HG02610 (cell line): ENCODE data around the gene PTPN4.
A peak's percentile ranks its signal among the peaks of the same experiment; 100 is the strongest.

Source experiments
- ATAC-seq: cut with Tn5 transposase; IDR thresholded peaks from one replicate; pipeline ENCODE4 v1.9.1; 2021; ENCODE audit warnings: mild to moderate bottlenecking, moderate library complexity; ENCODE audit not compliant: unreplicated experiment

The PTPN4 gene

GRCh38 chr2:119852214-119852613 lies 92.5 kb downstream of the PTPN4 start:
- no peak for ATAC-seq

GRCh38 chr2:119853777-119854399 lies 94.2 kb downstream of the PTPN4 start:
- no peak for ATAC-seq

- ATAC-seq: no peak
These were observed 96.8 kb downstream of the PTPN4 start for GRCh38 chr2:119856469-119856901.

GRCh38 chr2:119857742-119858141 lies 98.0 kb downstream of the PTPN4 start:
- no peak for ATAC-seq

GRCh38 chr2:119859528-119859927 lies 99.8 kb downstream of the PTPN4 start:
- no peak for ATAC-seq

GRCh38 chr2:119860924-119861323 lies 101.2 kb downstream of the PTPN4 start:
- ATAC-seq: peak; percentile 60

GRCh38 chr2:119862127-119862889 lies 102.6 kb downstream of the PTPN4 start:
- peak; percentile 83 for ATAC-seq

GRCh38 chr2:119864318-119864717 lies 104.6 kb downstream of the PTPN4 start:
- no peak for ATAC-seq

GRCh38 chr2:119871725-119872124 lies 112.0 kb downstream of the PTPN4 start:
- no peak for ATAC-seq

- no peak for ATAC-seq
These were observed 113.9 kb downstream of the PTPN4 start for GRCh38 chr2:119873350-119874315.

GRCh38 chr2:119879502-119879901 lies 119.8 kb downstream of the PTPN4 start:
- no peak for ATAC-seq

- no peak for ATAC-seq
These were observed 129.0 kb downstream of the PTPN4 start for GRCh38 chr2:119888680-119889079.

- ATAC-seq: no peak
These were observed 138.1 kb downstream of the PTPN4 start for GRCh38 chr2:119897736-119898395.

- no peak for ATAC-seq
These were observed 141.3 kb downstream of the PTPN4 start for GRCh38 chr2:119901013-119901412.

GRCh38 chr2:119910566-119910965 lies 150.8 kb downstream of the PTPN4 start:
- ATAC-seq: no peak

GRCh38 chr2:119914266-119914665 lies 154.5 kb downstream of the PTPN4 start:
- no peak for ATAC-seq

- no peak for ATAC-seq
These were observed 162.1 kb downstream of the PTPN4 start for GRCh38 chr2:119921825-119922224.

GRCh38 chr2:119922699-119923098 lies 163.0 kb downstream of the PTPN4 start:
- no peak for ATAC-seq

- no peak for ATAC-seq
These were observed 169.8 kb downstream of the PTPN4 start for GRCh38 chr2:119929537-119929936.

GRCh38 chr2:119932809-119933208 lies 173.1 kb downstream of the PTPN4 start:
- ATAC-seq: no peak

GRCh38 chr2:119934319-119934718 lies 174.6 kb downstream of the PTPN4 start:
- ATAC-seq: no peak
